Epithelial cell of prostate (primary cell): ENCODE data around the gene ADD2.
"Not testable (repeated sequence)": the region's sequence is repeated elsewhere in the genome, so short reads cannot be mapped to it uniquely, and the experiment has no call there.

Experiments used
- DNase-seq: peaks from one replicate; pipeline ENCODE4 v3.0.0-alpha.2; 2011; ENCODE audit warnings: low read depth, low spot score
- H3K27ac ChIP-seq: fragments of 450-650 bp; 2 replicates; pipeline ENCODE4 v1.5.1; 2017; ENCODE audit warnings: mild to moderate bottlenecking

The ADD2 gene

GRCh38 chr2:70767699-70768589, at the start of gene ADD2:
Gene ADD2, minus strand, starts transcription at chr2:70768200. Its CDS starts 61,792 bp downstream, at chr2:70706408.
- DNase-seq: no peak
- no peak within 1 kb of the TSS for H3K27ac ChIP-seq

- H3K27ac ChIP-seq: no peak overlapping the region
- no peak for DNase-seq
Measured at GRCh38 chr2:70817284-70817954, 49.4 kb upstream of the ADD2 start.

- DNase-seq: no peak
- H3K27ac ChIP-seq: no peak overlapping the region
Measured at GRCh38 chr2:70816726-70817125, 48.7 kb upstream of the ADD2 start.

- H3K27ac ChIP-seq: no peak overlapping the region
- DNase-seq: no peak
Measured at GRCh38 chr2:70808983-70809958, 41.3 kb upstream of the ADD2 start.

GRCh38 chr2:70807828-70808118, 39.8 kb upstream of the ADD2 start:
- H3K27ac ChIP-seq: no peak overlapping the region
- no peak for DNase-seq

- no peak overlapping the region for H3K27ac ChIP-seq
- DNase-seq: no peak
Measured at GRCh38 chr2:70807102-70807827, 39.3 kb upstream of the ADD2 start.

GRCh38 chr2:70806620-70807019, 38.6 kb upstream of the ADD2 start:
- no peak for DNase-seq

GRCh38 chr2:70806013-70806412, 38.0 kb upstream of the ADD2 start:
- no peak for DNase-seq
- no peak overlapping the region for H3K27ac ChIP-seq

More at GRCh38 chr2:70806620-70807019, 38.6 kb upstream of the ADD2 start:
- H3K27ac ChIP-seq: no peak overlapping the region

GRCh38 chr2:70801607-70802263, 33.7 kb upstream of the ADD2 start:
- H3K27ac ChIP-seq: no peak overlapping the region
- DNase-seq: no peak

GRCh38 chr2:70799706-70800105, 31.7 kb upstream of the ADD2 start:
- no peak overlapping the region for H3K27ac ChIP-seq
- no peak for DNase-seq

GRCh38 chr2:70797996-70798395, 30.0 kb upstream of the ADD2 start:
- not testable (repeated sequence) for DNase-seq, H3K27ac ChIP-seq

GRCh38 chr2:70797506-70797905, 29.5 kb upstream of the ADD2 start:
- H3K27ac ChIP-seq: no peak overlapping the region

GRCh38 chr2:70796262-70796661, 28.3 kb upstream of the ADD2 start:
- H3K27ac ChIP-seq: no peak overlapping the region
- DNase-seq: no peak

More at GRCh38 chr2:70797506-70797905, 29.5 kb upstream of the ADD2 start:
- no peak for DNase-seq

GRCh38 chr2:70795164-70795995, 27.4 kb upstream of the ADD2 start:
- H3K27ac ChIP-seq: no peak overlapping the region
- DNase-seq: no peak

GRCh38 chr2:70793450-70793849, 25.4 kb upstream of the ADD2 start:
- no peak for DNase-seq
- no peak overlapping the region for H3K27ac ChIP-seq

GRCh38 chr2:70790136-70790828, 22.3 kb upstream of the ADD2 start, which contains the start of gene FIGLA:
Gene FIGLA, minus strand, starts transcription at chr2:70790643. Its CDS starts 5 bp downstream, at chr2:70790638.
- DNase-seq: no peak
- no peak within 1 kb of the TSS for H3K27ac ChIP-seq

- no peak overlapping the region for H3K27ac ChIP-seq
- no peak for DNase-seq
Measured at GRCh38 chr2:70789304-70790135, 21.5 kb upstream of the ADD2 start.
